MM.1S (cell line): Measurements from ENCODE around the gene METAP1D.

Experiments
- EZH2 ChIP-seq: fragments of 300-600 bp; sonication (generic); optimal IDR thresholded peaks from 2 replicates; pipeline ENCODE3; 2017; ENCODE audit warnings: low read depth, mild to moderate bottlenecking, antibody characterized with exemption, low read length, mixed read lengths
- TF ChIP-seq, protein P1 (sequence below): fragments of 300-600 bp; sonication (generic); IDR thresholded peaks from 2 replicates; pipeline ENCODE4 v1.5.1; 2016; ENCODE audit warnings: antibody characterized with exemption, low read length, mixed read lengths

DNA sequence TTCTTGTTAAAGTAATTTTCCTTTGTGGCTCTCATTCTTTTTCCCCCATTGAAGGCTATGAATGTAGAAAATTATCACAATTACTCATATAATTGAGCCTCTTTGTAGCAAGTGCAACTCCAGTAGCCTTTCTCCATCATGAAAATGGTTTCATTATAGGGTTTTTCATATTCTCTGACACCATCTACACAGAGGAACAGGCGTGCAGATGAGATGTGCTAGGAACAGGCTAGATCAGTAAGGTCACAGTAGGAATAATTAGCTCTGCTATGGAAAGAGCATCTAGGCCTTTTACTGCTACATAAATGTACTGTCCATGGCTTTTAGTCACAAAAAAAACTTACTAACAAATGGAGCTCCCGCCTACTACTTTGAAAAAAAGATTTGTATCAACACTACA lies 73.0 kb downstream of the METAP1D start:
- TF ChIP-seq, protein P1, sequence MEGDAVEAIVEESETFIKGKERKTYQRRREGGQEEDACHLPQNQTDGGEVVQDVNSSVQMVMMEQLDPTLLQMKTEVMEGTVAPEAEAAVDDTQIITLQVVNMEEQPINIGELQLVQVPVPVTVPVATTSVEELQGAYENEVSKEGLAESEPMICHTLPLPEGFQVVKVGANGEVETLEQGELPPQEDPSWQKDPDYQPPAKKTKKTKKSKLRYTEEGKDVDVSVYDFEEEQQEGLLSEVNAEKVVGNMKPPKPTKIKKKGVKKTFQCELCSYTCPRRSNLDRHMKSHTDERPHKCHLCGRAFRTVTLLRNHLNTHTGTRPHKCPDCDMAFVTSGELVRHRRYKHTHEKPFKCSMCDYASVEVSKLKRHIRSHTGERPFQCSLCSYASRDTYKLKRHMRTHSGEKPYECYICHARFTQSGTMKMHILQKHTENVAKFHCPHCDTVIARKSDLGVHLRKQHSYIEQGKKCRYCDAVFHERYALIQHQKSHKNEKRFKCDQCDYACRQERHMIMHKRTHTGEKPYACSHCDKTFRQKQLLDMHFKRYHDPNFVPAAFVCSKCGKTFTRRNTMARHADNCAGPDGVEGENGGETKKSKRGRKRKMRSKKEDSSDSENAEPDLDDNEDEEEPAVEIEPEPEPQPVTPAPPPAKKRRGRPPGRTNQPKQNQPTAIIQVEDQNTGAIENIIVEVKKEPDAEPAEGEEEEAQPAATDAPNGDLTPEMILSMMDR: no peak
- no peak for TF ChIP-seq EZH2
